Measurements from ENCODE around the gene ZNF385A.

Gene ZNF385A

DNA sequence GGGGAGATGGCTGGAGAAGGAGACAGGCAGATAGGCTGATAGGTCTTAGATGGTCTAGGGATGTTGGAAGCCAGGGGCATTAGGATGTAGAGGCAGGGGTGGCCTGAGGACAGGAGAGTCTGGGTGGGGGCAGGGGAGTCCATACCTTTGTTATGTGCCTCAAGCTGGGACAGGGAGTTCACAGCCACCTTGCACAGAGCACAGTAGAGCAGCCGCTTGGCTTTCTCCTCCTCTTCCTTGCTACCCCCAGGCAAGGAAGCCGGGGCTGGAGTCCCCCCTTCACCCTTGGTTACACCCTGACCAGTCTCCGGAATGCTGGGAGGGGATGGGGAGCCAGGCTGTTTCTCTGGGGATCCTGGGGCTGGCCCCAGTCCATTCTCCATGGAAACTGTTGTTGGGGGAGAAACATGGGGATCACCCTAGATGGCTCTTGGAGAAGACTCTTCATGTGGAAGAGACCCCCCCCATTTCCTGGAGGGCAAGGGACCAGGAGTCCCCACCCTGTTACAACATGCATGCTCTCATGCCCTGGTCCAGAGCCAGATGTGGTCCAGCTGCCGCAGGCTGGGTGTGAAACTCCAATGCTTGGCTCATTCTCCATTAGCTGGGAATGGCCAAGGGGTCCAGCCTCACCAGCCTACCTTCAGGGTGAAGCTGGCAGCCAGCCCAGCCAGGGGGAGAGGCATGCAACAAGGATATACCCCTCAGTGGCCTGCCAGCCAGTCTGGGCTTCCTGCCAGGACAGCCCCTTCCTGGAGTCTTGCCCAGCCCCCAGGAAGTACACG is 13.0 kb downstream of the ZNF385A start:
- H3K36me3 ChIP-seq (ENCODE audit: insufficient read depth, low read length), result no peaks in the 10 kb centered on the region
- H3K4me3 ChIP-seq (ENCODE audit: low read length), result no peak overlapping the region
- H3K27ac ChIP-seq (ENCODE audit: low read depth, low read length), result no peak overlapping the region
- 86% methylated on average over 4 of the region's 5 CpGs for WGBS
- H3K4me1 ChIP-seq (ENCODE audit: insufficient read depth, low read length), result peaks cover 15% of the 10 kb centered on the region; the same call in 1 of the 2 replicates
- no peak overlapping the region for H3K9ac ChIP-seq (ENCODE audit: low read depth, low read length)
- H3K27me3 ChIP-seq (ENCODE audit: insufficient read depth, low read length), result peaks cover 34% of the 10 kb centered on the region
- H3K9me3 ChIP-seq (ENCODE audit: insufficient read depth, low read depth, low read length), result no peaks in the 10 kb centered on the region

DNA sequence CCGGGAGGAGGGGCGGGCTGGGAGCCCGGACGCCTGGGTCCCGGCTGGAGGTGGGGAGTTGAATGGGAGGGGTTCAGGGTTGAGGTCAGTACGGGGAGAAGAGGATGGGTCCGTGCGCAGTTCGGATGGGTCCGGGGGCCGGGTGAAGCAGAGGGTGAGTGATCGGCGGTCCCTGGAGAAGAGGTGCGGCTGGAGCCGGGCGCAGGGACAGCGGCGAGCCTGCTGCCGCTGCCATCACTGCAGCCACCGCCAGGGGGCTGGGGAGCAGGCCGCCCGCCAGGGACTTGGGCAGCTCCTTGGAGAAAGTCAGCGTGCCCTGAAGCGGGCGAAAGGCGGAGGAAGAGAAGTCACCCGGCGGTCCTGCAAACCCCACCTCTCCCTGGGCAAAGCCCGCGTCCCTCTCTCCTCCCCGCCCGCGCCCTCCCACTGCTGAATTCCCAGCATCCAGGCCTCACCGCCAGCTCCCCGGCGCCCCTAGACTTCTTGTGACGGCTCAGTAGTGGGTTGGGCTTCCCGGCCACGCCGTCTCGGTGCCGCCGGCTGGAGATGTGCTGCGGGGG is 14.3 kb downstream of the ZNF385A start:
- no peaks in the 10 kb centered on the region for H3K36me3 ChIP-seq (ENCODE audit: insufficient read depth, low read length)
- H3K27me3 ChIP-seq (ENCODE audit: insufficient read depth, low read length), result peaks cover 34% of the 10 kb centered on the region
- H3K4me1 ChIP-seq (ENCODE audit: insufficient read depth, low read length), result peaks cover 15% of the 10 kb centered on the region; the same call in 1 of the 2 replicates
- no peaks in the 10 kb centered on the region for H3K9me3 ChIP-seq (ENCODE audit: insufficient read depth, low read depth, low read length)
- WGBS, result 4% methylated on average over 44 of the region's 44 CpGs
- no peak overlapping the region for H3K9ac ChIP-seq (ENCODE audit: low read depth, low read length)
- no peak overlapping the region for H3K27ac ChIP-seq (ENCODE audit: low read depth, low read length)
- H3K4me3 ChIP-seq (ENCODE audit: low read length), result peak overlapping the region; percentile 41

DNA sequence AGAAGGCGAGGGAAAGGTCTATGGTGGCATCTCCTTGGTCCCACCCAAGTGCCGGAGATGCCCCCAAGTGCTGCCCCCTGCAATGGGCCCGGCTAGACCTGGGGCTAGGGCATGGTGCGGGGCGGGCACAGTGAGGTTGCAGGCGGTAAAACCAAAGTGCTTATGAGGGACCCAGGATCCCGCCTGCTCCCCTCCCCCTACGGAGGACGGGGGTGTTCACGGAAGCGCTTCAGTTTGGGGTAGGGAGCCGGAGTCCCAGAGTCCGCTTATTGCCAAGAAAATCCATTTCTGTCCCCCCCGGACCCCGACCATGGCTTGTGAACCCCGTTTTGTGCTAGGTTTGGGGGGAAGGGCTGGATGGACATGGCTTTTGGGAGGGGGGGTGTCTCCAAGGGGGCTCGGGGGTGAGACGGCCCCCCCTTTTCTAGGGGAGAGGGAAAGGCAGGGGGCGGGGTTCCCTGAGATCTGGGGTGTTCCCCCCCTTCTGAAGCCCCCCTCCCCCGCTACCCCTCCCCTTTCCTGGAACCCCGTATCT is 14.9 kb downstream of the ZNF385A start:
- H3K27ac ChIP-seq (ENCODE audit: low read depth, low read length), result no peak overlapping the region
- H3K36me3 ChIP-seq (ENCODE audit: insufficient read depth, low read length), result no peaks in the 10 kb centered on the region
- peaks cover 15% of the 10 kb centered on the region; the same call in 1 of the 2 replicates for H3K4me1 ChIP-seq (ENCODE audit: insufficient read depth, low read length)
- H3K4me3 ChIP-seq (ENCODE audit: low read length), result peak overlapping the region; percentile 44
- H3K9me3 ChIP-seq (ENCODE audit: insufficient read depth, low read depth, low read length), result no peaks in the 10 kb centered on the region
- WGBS, result 29% methylated on average over 17 of the region's 21 CpGs
- peaks cover 34% of the 10 kb centered on the region for H3K27me3 ChIP-seq (ENCODE audit: insufficient read depth, low read length)
- H3K9ac ChIP-seq (ENCODE audit: low read depth, low read length), result no peak overlapping the region

DNA sequence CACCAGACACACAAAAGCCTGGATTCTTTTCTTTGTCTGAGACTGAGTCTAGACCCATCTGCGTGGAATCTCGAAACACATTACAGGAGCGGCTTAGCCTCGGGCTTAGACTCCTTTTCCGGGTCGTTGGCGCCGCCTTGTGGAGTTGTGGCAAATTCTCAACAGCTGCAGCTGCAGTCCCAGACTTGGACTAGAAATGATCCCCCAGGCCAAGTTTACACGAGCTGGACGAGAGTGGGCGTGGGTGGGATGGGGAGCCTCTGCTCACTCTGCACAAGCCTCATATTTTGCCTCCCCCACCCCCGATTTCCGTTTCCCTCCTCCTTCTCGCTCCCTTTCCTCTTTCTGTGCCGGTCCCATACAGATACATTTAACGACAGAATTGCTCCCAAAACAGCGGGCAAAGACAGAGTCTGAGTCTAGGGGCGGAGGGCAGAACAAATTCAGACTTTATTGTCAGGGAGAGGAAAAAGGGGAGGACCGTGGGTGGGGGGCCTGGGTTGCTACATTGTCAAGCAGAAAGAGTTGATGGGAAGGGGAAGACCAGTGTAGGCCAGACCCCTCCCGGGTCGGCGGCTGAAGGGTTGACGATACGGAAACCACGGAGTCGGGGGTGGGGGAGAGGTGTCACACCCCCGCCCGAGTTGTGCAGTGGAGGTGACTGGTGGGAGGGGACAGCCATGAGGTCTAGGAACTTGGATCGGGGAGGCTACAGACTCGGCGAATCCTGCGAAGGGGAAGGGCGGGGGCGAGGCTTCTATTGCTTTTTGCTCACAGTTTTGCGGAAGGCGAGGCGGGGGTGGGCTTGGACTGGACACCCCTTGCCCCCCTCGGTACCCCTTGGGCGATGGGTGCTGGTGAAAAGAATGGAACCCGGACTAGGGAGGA is 15.6 kb downstream of the ZNF385A start:
- 11% methylated on average over 40 of the region's 40 CpGs for WGBS
- Histone ChIP-seq H3K27me3 (ENCODE audit: insufficient read depth, low read length) (peaks cover 34% of the 10 kb centered on the region), H3K4me3 (ENCODE audit: low read length) (peak overlapping the region; percentile 44), H3K9ac (ENCODE audit: low read depth, low read length) (no peak overlapping the region), H3K4me1 (ENCODE audit: insufficient read depth, low read length) (peaks cover 15% of the 10 kb centered on the region; the same call in 1 of the 2 replicates), H3K36me3 (ENCODE audit: insufficient read depth, low read length) (no peaks in the 10 kb centered on the region), H3K9me3 (ENCODE audit: insufficient read depth, low read depth, low read length) (no peaks in the 10 kb centered on the region), H3K27ac (ENCODE audit: low read depth, low read length) (no peak overlapping the region)

DNA sequence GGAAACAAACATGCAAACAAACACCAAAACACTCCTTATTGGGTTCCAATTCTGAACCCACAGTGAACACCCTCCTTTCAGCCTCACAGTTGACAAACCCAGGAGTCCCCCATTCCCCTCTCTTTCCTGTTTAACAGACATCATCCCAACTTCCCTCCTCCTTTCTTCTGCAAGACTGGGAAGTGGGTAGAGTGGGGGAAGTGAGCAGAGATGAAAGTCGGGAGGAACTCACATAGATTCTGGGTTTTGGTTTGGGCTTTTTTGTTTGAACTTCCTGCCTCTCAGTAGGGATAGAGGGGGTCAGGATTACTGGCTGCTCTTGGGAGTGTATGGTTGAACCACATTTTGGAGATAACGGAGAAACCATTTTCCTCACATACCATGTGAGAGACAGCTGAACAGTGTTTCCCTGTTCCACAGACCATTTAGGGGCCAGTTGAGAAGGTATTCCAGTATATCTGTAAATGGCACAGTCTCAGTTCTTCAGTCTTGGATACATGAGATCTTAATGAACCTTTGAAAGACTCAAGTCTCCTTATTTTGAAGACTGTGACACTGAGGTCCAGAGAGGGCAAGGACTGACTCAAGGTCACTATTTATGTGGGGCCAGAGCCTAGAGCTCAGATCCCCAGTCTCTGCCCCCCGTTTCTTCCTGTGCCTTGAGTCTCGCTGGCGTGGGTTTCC is 16.4 kb downstream of the ZNF385A start:
- H3K4me1 ChIP-seq (ENCODE audit: insufficient read depth, low read length), result peaks cover 15% of the 10 kb centered on the region; the same call in 1 of the 2 replicates
- WGBS, result 34% methylated on average over 5 of the region's 5 CpGs
- no peak overlapping the region for H3K27ac ChIP-seq (ENCODE audit: low read depth, low read length)
- H3K9me3 ChIP-seq (ENCODE audit: insufficient read depth, low read depth, low read length), result no peaks in the 10 kb centered on the region
- H3K4me3 ChIP-seq (ENCODE audit: low read length), result no peak overlapping the region
- H3K9ac ChIP-seq (ENCODE audit: low read depth, low read length), result no peak overlapping the region
- no peaks in the 10 kb centered on the region for H3K36me3 ChIP-seq (ENCODE audit: insufficient read depth, low read length)
- H3K27me3 ChIP-seq (ENCODE audit: insufficient read depth, low read length), result peaks cover 34% of the 10 kb centered on the region

DNA sequence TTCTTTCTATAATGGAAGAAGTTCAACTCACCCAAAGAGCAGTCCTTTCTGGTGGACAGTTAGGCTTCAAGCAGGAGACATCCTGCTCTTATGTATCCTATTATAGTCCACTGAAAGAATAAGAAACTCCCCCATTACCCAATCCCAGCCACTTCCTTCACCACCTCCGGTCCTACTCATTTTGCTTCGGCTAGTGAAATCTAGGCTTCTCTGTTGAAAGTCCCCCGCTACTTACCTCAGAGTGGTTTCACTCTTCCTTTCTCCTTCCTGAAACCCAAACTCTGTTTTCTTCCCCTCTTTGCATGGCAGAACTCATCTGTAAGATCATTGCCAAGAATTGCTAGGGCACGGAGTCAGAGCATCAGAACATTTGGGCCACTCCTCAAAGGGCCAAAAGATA is 20.1 kb downstream of the ZNF385A start, which contains the start of gene GPR84:
TSS of gene GPR84 (minus strand) at position 74 of the 400 bp plus-strand sequence. CDS start 635 bp downstream, outside the sequence.
- Histone ChIP-seq H3K9ac (ENCODE audit: low read depth, low read length) (no peak within 1 kb of the TSS), H3K4me1 (ENCODE audit: insufficient read depth, low read length) (peaks cover 25% of the 10 kb centered on the region), H3K27me3 (ENCODE audit: insufficient read depth, low read length) (peaks cover 23% of the 10 kb centered on the region), H3K4me3 (ENCODE audit: low read length) (no peak within 1 kb of the TSS), H3K9me3 (ENCODE audit: insufficient read depth, low read depth, low read length) (no peaks in the 10 kb centered on the region), H3K36me3 (ENCODE audit: insufficient read depth, low read length) (no peaks in the 10 kb centered on the region), H3K27ac (ENCODE audit: low read depth, low read length) (no peak within 1 kb of the TSS)
- 91% methylated on average over 4 of the region's 4 CpGs for WGBS

DNA sequence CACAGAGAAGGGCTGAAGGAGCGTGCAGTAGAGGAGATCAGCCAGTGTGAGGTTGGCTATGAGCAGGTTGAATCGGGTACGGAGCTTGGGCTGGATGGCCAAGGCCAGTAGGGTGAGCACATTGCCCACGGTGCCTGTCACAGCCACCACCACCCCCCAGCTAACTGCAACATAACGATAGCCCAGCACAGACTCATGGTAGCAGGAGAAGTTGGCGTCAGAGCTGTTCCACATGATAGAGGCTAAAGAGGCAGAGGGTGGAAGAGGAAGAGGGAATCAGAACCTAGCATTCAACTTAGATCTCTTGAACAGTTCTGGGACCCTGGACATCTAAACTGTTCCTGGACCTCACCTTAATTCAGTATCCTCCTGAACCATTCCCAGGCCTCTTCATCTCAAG is 20.9 kb downstream of the ZNF385A start:
- Histone ChIP-seq H3K27me3 (ENCODE audit: insufficient read depth, low read length) (peaks cover 16% of the 10 kb centered on the region; the same call in 1 of the 2 replicates), H3K4me3 (ENCODE audit: low read length) (no peak overlapping the region), H3K36me3 (ENCODE audit: insufficient read depth, low read length) (no peaks in the 10 kb centered on the region), H3K4me1 (ENCODE audit: insufficient read depth, low read length) (peaks cover 18% of the 10 kb centered on the region), H3K9ac (ENCODE audit: low read depth, low read length) (no peak overlapping the region), H3K9me3 (ENCODE audit: insufficient read depth, low read depth, low read length) (no peaks in the 10 kb centered on the region), H3K27ac (ENCODE audit: low read depth, low read length) (no peak overlapping the region)
- 84% methylated on average over 6 of the region's 6 CpGs for WGBS

DNA sequence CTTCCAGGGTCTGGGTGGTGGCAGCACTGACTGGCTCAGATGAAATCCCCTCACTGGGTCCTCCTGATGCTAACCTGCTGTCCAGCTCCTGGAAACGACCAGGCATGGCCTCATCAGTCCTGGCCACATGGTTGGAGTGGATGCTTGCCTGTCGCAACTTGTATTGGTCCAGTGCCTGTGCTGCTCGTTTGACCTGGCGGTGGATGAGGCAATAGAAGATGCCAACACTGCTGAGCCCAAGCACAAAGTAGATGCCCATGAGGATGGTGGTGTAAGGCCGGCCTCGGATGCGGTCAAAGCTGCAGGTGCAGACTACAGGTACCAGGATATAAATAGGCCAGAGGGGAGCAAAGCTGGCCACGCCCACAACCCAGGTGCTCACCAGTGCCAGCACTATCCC is 21.5 kb downstream of the ZNF385A start:
- WGBS, result 88% methylated on average over 8 of the region's 8 CpGs
- H3K9ac ChIP-seq (ENCODE audit: low read depth, low read length), result no peak overlapping the region
- H3K4me3 ChIP-seq (ENCODE audit: low read length), result no peak overlapping the region

DNA sequence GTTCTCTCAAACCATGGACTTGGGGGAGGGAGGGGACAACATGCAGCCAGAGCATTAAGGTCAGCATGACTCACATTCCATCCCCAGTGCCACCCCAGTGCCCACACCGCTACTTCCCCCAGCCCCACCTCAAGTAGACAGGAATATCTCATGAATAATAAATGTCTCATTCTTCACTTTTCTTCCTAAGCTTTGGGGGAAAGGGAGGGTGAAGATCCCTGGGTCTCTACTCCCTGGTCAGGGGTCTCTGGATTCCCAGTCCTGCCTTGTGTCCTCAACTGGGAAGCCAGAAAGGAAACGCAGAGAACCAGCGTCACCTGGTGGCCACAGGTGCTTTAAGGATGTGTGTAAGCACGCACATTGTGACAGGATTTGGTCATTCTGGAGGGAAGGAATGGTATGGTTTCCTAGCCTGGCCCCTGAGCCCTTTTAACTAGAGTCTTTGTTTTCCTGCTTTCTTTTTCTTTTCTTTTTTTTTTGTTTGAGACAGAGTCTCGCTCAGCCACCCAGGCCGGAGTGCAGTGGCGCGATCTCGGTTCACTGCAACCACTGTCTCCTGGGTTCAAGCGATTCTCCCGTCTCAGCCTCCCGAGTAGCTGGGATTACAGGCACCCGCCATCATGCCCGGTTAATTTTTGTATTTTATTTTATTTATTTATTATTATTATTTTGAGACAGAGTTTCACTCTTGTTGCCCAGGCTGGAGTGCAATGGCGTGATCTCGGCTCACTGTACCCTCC is 23.6 kb downstream of the ZNF385A start:
- Histone ChIP-seq H3K27ac (ENCODE audit: low read depth, low read length) (no peak overlapping the region), H3K9me3 (ENCODE audit: insufficient read depth, low read depth, low read length) (no peaks in the 10 kb centered on the region), H3K4me3 (ENCODE audit: low read length) (no peak overlapping the region), H3K27me3 (ENCODE audit: insufficient read depth, low read length) (no peaks in the 10 kb centered on the region), H3K36me3 (ENCODE audit: insufficient read depth, low read length) (no peaks in the 10 kb centered on the region), H3K4me1 (ENCODE audit: insufficient read depth, low read length) (peaks cover 39% of the 10 kb centered on the region), H3K9ac (ENCODE audit: low read depth, low read length) (no peak overlapping the region)
- 58% methylated on average over 14 of the region's 16 CpGs for WGBS

More for the DNA sequence above, 21.5 kb downstream of the ZNF385A start:
- Histone ChIP-seq H3K27ac (ENCODE audit: low read depth, low read length) (no peak overlapping the region), H3K4me1 (ENCODE audit: insufficient read depth, low read length) (peaks cover 18% of the 10 kb centered on the region), H3K9me3 (ENCODE audit: insufficient read depth, low read depth, low read length) (no peaks in the 10 kb centered on the region), H3K27me3 (ENCODE audit: insufficient read depth, low read length) (peaks cover 10% of the 10 kb centered on the region; the same call in 1 of the 2 replicates), H3K36me3 (ENCODE audit: insufficient read depth, low read length) (no peaks in the 10 kb centered on the region)

Measured in HUES64 (cell line).